HL-60 (cell line): ENCODE measurements around the gene PPA1.

Source experiments
- DNase-seq, 2 experiments: peaks; one replicate each; pipeline ENCODE4 v3.0.0-alpha.2; 2010 to 2020; ENCODE audit warnings: low read depth in 1 of 2, low spot score in 1 of 2
- H3K27ac ChIP-seq: fragments of 250-450 bp; sonication (Bioruptor Pico); replicated peaks from 2 replicates; pipeline ENCODE4 v1.5.1; 2020; ENCODE audit warnings: mild to moderate bottlenecking, moderate library complexity
- H3K27me3 ChIP-seq: fragments of 250-450 bp; sonication (Bioruptor Pico); 2 replicates; pipeline ENCODE4 v1.5.1; 2021; ENCODE audit warnings: mild to moderate bottlenecking, moderate library complexity; ENCODE audit not compliant: insufficient read depth, poor library complexity, severe bottlenecking
- H3K4me3 ChIP-seq: replicated peaks from 2 replicates; pipeline ENCODE4 v1.5.1; 2011; ENCODE audit warnings: mild to moderate bottlenecking, control low read depth, low read length; ENCODE audit not compliant: insufficient read depth
- CTCF ChIP-seq: IDR thresholded peaks from one replicate; pipeline ENCODE4 v1.5.1; 2011; ENCODE audit warnings: low read length, control low read depth, inconsistent platforms; ENCODE audit not compliant: insufficient read depth
- GABPA ChIP-seq: IDR thresholded peaks from 2 replicates; pipeline ENCODE4 v1.6.1; 2012; ENCODE audit warnings: low read depth
- POLR2AphosphoS5 ChIP-seq: IDR thresholded peaks from 2 replicates; pipeline ENCODE4 v1.6.1; 2012; ENCODE audit warnings: low read depth
- REST ChIP-seq: IDR thresholded peaks from 2 replicates; pipeline ENCODE4 v1.6.1; 2012; ENCODE audit warnings: low read depth; ENCODE audit not compliant: insufficient replicate concordance
- SPI1 ChIP-seq: IDR thresholded peaks from 2 replicates; pipeline ENCODE4 v1.6.1; 2012; ENCODE audit warnings: low read depth, mild to moderate bottlenecking, borderline replicate concordance

The PPA1 gene

DNA sequence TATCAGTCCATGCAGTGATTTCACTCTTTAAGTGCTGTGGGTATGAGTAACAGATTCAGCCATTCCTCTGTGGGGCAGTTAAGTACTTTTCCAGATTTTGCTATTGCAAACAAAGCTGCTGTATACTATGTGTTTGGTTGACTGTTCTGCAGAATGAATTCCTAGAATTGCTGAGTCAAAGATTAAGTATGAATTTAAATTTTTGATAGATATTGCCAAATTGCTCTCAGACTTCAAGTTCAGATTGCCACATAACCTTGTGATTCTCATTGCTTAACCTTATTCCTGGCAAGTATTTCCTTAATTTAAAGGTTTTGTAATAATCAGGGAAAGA is 41.3 kb downstream of the PPA1 start:
- peak in 1 of 2 experiments; percentile 43 for DNase-seq
- Histone ChIP-seq H3K27ac (no peak overlapping the region), H3K27me3 (no peaks in the 10 kb centered on the region)

GRCh38 chr10:70191161-70191971 is 41.9 kb downstream of the PPA1 start:
- no peaks in the 10 kb centered on the region for H3K27me3 ChIP-seq
- no peak overlapping the region for H3K27ac ChIP-seq
- DNase-seq = no peak
- H3K4me3 ChIP-seq = no peak overlapping the region
- TF ChIP-seq GABPA (no peak), REST (no peak), SPI1 (no peak), CTCF (no peak), POLR2AphosphoS5 (no peak)

More for the DNA sequence above, 41.3 kb downstream of the PPA1 start:
- no peak overlapping the region for H3K4me3 ChIP-seq
- TF ChIP-seq CTCF (no peak), POLR2AphosphoS5 (no peak), REST (no peak), SPI1 (no peak), GABPA (no peak)

DNA sequence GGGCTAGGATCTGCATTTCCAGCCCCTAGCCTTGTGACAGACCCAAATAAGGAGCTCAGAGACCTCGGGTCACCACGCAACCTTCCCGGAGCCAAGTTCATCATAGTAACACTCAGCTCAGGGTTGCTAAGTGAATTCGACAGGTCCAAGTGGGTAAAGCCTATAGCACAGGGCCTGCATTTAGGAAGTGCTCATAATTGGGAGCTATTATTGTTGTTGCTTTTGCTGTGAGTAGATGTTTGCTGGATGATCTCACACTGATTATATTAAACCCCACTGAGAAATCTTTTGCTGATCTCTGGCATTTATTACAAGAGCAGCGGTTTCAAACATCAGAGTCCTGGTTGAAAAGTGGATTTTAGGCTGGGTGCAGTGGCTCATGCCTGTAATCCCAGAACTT is 42.6 kb downstream of the PPA1 start:
- no peak for DNase-seq
- H3K4me3 ChIP-seq = no peak overlapping the region
- no peaks in the 10 kb centered on the region for H3K27me3 ChIP-seq
- no peak for TF ChIP-seq CTCF
- no peak for TF ChIP-seq POLR2AphosphoS5
- no peak for TF ChIP-seq SPI1
- no peak for TF ChIP-seq GABPA
- TF ChIP-seq REST = no peak
- H3K27ac ChIP-seq = no peak overlapping the region
